GM12878 (cell line): Measurements from ENCODE around the gene COL25A1.

Experiments used
- ATF2 ChIP-seq: IDR thresholded peaks from 2 replicates; pipeline ENCODE4 v1.6.1; 2012; ENCODE audit warnings: low read length, inconsistent platforms
- BCLAF1 ChIP-seq: fragments of 450-650 bp; IDR thresholded peaks from 2 replicates; pipeline ENCODE4 v1.6.1; 2017; ENCODE audit warnings: antibody characterized with exemption, mild to moderate bottlenecking, moderate library complexity
- CBFB ChIP-seq: IDR thresholded peaks from 2 replicates; pipeline ENCODE4 v1.6.1; 2016; ENCODE audit warnings: antibody characterized with exemption, low read depth
- CHD4 ChIP-seq: fragments of 200-600 bp; sonication (generic); IDR thresholded peaks from 2 replicates; pipeline ENCODE4 v1.6.1; 2016; ENCODE audit warnings: mild to moderate bottlenecking
- CTCF ChIP-seq, 3 experiments: IDR thresholded peaks in 2 of 3; conservative IDR thresholded peaks in 1 of 3; 2 replicates each; pipeline ENCODE4 v1.5.1; 2011; ENCODE audit warnings: low read depth in 3 of 3, low read length in 3 of 3, mild to moderate bottlenecking in 3 of 3, control low read depth in 2 of 3, moderate library complexity in 2 of 3, inconsistent platforms in 1 of 3, mixed read lengths in 1 of 3; ENCODE audit not compliant: control insufficient read depth in 2 of 3, insufficient read depth in 1 of 3; ENCODE audit errors: extremely low read depth in 1 of 3
- ELK1 ChIP-seq: IDR thresholded peaks from 2 replicates; pipeline ENCODE4 v1.6.1; 2012; ENCODE audit warnings: low read depth, low read length, improper control_type of control experiment
- MYC ChIP-seq: IDR thresholded peaks from 2 replicates; pipeline ENCODE4 v1.6.1; 2011; ENCODE audit warnings: mild to moderate bottlenecking, low read length, moderate library complexity, inconsistent platforms; ENCODE audit not compliant: insufficient read depth, insufficient replicate concordance, insufficient read length, severe bottlenecking
- POLR2AphosphoS5 ChIP-seq: IDR thresholded peaks from 2 replicates; pipeline ENCODE4 v1.6.1; 2011; ENCODE audit warnings: mild to moderate bottlenecking, low read length, inconsistent platforms
- SMAD1 ChIP-seq: fragments of 450-650 bp; IDR thresholded peaks from 2 replicates; pipeline ENCODE4 v1.6.1; 2018; ENCODE audit warnings: mild to moderate bottlenecking, low read depth; ENCODE audit not compliant: partially characterized antibody
- SMAD5 ChIP-seq: IDR thresholded peaks from 2 replicates; pipeline ENCODE4 v1.6.1; 2016; ENCODE audit warnings: antibody characterized with exemption, low read depth
- ZNF274 ChIP-seq: IDR thresholded peaks from one replicate; pipeline ENCODE4 v1.8.0; 2011; ENCODE audit not compliant: insufficient read length, insufficient read depth
- ZNF384 ChIP-seq: IDR thresholded peaks from 2 replicates; pipeline ENCODE4 v1.6.1; 2012; ENCODE audit warnings: low read depth, mild to moderate bottlenecking, low read length, improper control_type of control experiment, borderline replicate concordance
- ZZZ3 ChIP-seq: IDR thresholded peaks from 2 replicates; pipeline ENCODE4 v1.6.1; 2011; ENCODE audit warnings: low read depth; ENCODE audit not compliant: control insufficient read depth, insufficient read length

GRCh38 chr4:108965472-108966076 lies 336.9 kb downstream of the COL25A1 start:
- TF ChIP-seq ZZZ3 (no peak), POLR2AphosphoS5 (no peak), CHD4 (no peak), ZNF274 (no peak), CTCF (IDR thresholded peaks at IDR 0.05 in 2 of 3, conservative IDR thresholded peaks at IDR 0.05 in 1 of 3; ENCODE audit: control insufficient read depth in 2 of 3, extremely low read depth in 1 of 3, insufficient read depth in 1 of 3, low read depth in 3 of 3, low read length in 3 of 3) (no peak), BCLAF1 (no peak), ZNF384 (no peak), ATF2 (no peak), SMAD5 (no peak), ELK1 (no peak), MYC (no peak), SMAD1 (no peak), CBFB (no peak)
